ENCODE results near the gene FGF14.

GRCh38 chr13:102234618-102235017, 167.2 kb downstream of the FGF14 start:
- TF ChIP-seq CTCF (conservative IDR thresholded peaks at IDR 0.05; ENCODE audit: low read depth, low read length) (no peak), EZH2 (IDR thresholded peaks at IDR 0.05; ENCODE audit: low read length, unreplicated experiment) (no peak)

Data from PC-3 (cell line).